CD4-positive, alpha-beta T cell (primary cell): ENCODE data around the gene GLP1R. TPM values are rescaled to one million over a fixed set of nuclear protein-coding genes. Genes with fewer than 3 reads are reported as not detected.

ENCODE experiments used
- ATAC-seq: fragments of 200-7000 bp; cut with Tn5 transposase; one replicate; pipeline ENCODE4 v1.10.0; 2022; ENCODE audit warnings: mild to moderate bottlenecking; ENCODE audit not compliant: poor library complexity
- CTCF ChIA-PET: fragments of 350-600 bp; sonication (Branson Sonifier 250); formaldehyde crosslinking; loops from one replicate; lab custom pipeline; 2021; ENCODE audit warnings: antibody characterized with exemption, inconsistent platforms; lab: Charles Lee
- POLR2A ChIA-PET: fragments of 350-600 bp; sonication (Branson Sonifier 250); formaldehyde crosslinking; loops from one replicate; lab custom pipeline; 2021; ENCODE audit warnings: antibody characterized with exemption, inconsistent platforms; lab: Charles Lee
- DNase-seq, 14 experiments: peaks; one replicate each; pipeline ENCODE4 v3.0.0-alpha.2; 2013 to 2020; ENCODE audit warnings: mixed read lengths in 2 of 14
- H3K27ac ChIP-seq, 2 donors: one replicate each; pipeline versions ENCODE4 v1.5.1 to v1.7.0; 2013; ENCODE audit warnings: low read length in 2 of 2, low read depth in 1 of 2, mild to moderate bottlenecking in 1 of 2
- H3K27me3 ChIP-seq, 2 experiments: 1 replicate in 1 of 2; 2 replicates in 1 of 2; pipeline versions ENCODE4 v1.6.1 to v1.7.0; 2013; ENCODE audit warnings: low read length in 2 of 2, control low read depth in 1 of 2, mild to moderate bottlenecking in 1 of 2, moderate library complexity in 1 of 2; ENCODE audit not compliant: insufficient read depth in 2 of 2, control insufficient read depth in 1 of 2
- H3K36me3 ChIP-seq: one replicate; pipeline ENCODE4 v1.6.1; 2013; ENCODE audit warnings: low read length, control low read depth; ENCODE audit not compliant: insufficient read depth
- H3K4me1 ChIP-seq: one replicate; pipeline ENCODE4 v1.6.1; 2013; ENCODE audit warnings: low read length, control low read depth; ENCODE audit not compliant: insufficient read depth
- H3K4me3 ChIP-seq: one replicate; pipeline ENCODE4 v1.5.1; 2013; ENCODE audit warnings: mild to moderate bottlenecking, low read length, moderate library complexity
- H3K9me3 ChIP-seq, 2 experiments: 1 replicate in 1 of 2; 2 replicates in 1 of 2; pipeline versions ENCODE4 v1.6.1 to v1.7.0; 2013; ENCODE audit warnings: low read length in 2 of 2, mild to moderate bottlenecking in 2 of 2, control low read depth in 1 of 2, moderate library complexity in 1 of 2; ENCODE audit not compliant: control insufficient read depth in 1 of 2, insufficient read depth in 1 of 2
- H3K27ac Mint-ChIP-seq: one replicate; pipeline ENCODE4 v1.8.0; 2020; ENCODE audit warnings: mixed read lengths
- H3K27me3 Mint-ChIP-seq: one replicate; pipeline ENCODE4 v1.8.0; 2021; ENCODE audit warnings: mixed read lengths
- H3K36me3 Mint-ChIP-seq: one replicate; pipeline ENCODE4 v1.8.0; 2021; ENCODE audit warnings: low read depth, mixed read lengths
- H3K4me1 Mint-ChIP-seq: one replicate; pipeline ENCODE4 v1.8.0; 2021; ENCODE audit warnings: low read depth, mixed read lengths
- H3K4me3 Mint-ChIP-seq: one replicate; pipeline ENCODE4 v1.8.0; 2020; ENCODE audit warnings: mild to moderate bottlenecking, mixed read lengths
- H3K9me3 Mint-ChIP-seq: one replicate; pipeline ENCODE4 v1.8.0; 2020; ENCODE audit warnings: mixed read lengths
- intact Hi-C, 2 experiments: fragments of 100-400 bp; cut with DNase I in 1 of 2; cut with micrococcal nuclease in 1 of 2; formaldehyde crosslinking; loops; one replicate each; pipeline versions ENCODE4 v1.15.1 to v1.9.0; 2023 to 2025; cut with DNase I, micrococcal nuclease
- total RNA-seq, 174 experiments: library from RNA in 2 of 174; stranded (reverse) in 2 of 174; gene quantifications; one replicate each; pipeline ENCODE4 v1.2.3 and lab custom pipeline; 2021 to 2026
- TF ChIP-seq, protein P1 (sequence below): fragments of 200-600 bp; IDR thresholded peaks from one replicate; pipeline ENCODE4 v1.8.0; 2022; ENCODE audit warnings: antibody characterized with exemption, mild to moderate bottlenecking

Gene GLP1R
- total RNA-seq, 2 experiments from 2014 or later = not detected

DNA sequence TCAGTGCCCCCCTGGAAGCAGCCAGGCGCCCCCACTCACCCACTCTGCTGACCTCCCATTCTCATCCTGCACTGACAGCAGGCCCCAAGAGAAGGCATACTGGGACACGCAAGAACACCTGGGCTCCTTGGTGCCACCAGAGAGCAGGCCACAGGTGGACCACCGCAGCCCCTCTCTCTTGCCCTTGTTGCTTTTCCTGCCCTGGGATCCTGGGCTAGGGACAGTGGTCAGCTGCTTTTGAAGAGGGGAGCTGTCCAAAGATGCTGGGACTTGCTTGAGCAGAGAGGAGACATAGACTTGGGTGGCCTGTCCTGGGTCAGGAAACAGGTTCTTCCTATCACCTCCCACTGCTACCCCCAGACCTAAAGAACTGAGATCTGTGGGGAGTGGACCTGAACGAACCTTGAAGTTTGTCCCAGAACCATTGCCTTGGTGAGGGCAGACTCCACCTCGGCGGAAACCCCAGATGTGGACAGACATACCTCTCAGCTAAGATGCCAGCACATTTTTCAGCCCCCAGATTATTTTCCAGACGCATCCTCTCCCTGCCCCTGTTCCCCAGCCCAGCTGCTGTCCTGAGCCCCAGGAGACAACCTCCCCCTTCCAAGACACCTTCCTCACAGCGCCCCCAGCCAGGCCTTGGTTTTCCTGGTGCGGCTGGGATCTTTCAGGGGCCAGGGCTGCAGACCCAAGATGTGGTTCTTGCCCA, 1.1 kb downstream of the GLP1R start:
- peaks cover 17% of the 10 kb centered on the region for H3K4me1 Mint-ChIP-seq
- H3K36me3 Mint-ChIP-seq = no peaks in the 10 kb centered on the region
- Histone ChIP-seq H3K27me3 (peaks cover 26 to 41% of the 10 kb centered on the region in 2 experiments), H3K4me3 (no peak overlapping the region), H3K27ac (no peak overlapping the region), H3K4me1 (peaks cover 12% of the 10 kb centered on the region), H3K9me3 (peaks cover 0 to 6% of the 10 kb centered on the region in 2 experiments), H3K36me3 (no peaks in the 10 kb centered on the region)
- ATAC-seq (no peak), DNase-seq (no peak)
- no peak overlapping the region for H3K4me3 Mint-ChIP-seq
- TF ChIP-seq, protein P1, sequence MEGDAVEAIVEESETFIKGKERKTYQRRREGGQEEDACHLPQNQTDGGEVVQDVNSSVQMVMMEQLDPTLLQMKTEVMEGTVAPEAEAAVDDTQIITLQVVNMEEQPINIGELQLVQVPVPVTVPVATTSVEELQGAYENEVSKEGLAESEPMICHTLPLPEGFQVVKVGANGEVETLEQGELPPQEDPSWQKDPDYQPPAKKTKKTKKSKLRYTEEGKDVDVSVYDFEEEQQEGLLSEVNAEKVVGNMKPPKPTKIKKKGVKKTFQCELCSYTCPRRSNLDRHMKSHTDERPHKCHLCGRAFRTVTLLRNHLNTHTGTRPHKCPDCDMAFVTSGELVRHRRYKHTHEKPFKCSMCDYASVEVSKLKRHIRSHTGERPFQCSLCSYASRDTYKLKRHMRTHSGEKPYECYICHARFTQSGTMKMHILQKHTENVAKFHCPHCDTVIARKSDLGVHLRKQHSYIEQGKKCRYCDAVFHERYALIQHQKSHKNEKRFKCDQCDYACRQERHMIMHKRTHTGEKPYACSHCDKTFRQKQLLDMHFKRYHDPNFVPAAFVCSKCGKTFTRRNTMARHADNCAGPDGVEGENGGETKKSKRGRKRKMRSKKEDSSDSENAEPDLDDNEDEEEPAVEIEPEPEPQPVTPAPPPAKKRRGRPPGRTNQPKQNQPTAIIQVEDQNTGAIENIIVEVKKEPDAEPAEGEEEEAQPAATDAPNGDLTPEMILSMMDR = no peak
- intact Hi-C loops = no loop called here
- H3K27me3 Mint-ChIP-seq = peaks cover 48% of the 10 kb centered on the region
- ChIA-PET POLR2A (no interaction called here), CTCF (no interaction called here)
- no peak overlapping the region for H3K27ac Mint-ChIP-seq
- no peaks in the 10 kb centered on the region for H3K9me3 Mint-ChIP-seq

DNA sequence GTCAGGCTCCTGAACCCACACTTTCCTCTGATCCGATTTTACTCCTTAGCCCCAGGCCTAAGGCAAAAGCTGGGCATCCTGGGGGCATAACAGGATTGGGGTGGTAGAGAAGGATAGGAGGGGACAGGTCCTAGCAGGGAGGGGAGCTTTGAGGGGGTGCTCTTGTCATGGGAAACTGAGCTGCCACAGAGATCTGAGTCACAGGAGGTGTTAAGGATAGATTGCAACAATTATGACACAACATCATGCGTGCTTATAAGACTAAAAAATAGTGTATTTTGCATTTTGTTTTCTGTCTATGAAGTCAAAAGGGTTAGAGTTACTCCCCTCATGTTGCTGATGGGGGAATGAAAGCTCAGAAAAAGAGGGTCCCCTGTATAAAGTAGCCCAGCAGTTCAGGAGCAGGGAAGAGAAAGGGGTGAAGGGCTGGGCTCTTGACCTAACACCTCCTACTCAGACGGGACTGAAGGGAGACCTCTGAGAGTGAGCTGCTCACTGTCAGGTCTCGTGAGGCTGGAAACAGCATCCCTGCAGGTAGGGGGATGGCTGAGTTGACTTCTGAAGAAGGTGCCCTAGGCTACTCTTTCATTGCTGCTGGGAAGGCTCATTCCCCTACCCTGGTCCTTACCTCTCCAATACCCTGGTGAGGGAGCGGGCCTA, 2.0 kb downstream of the GLP1R start:
- H3K27me3 ChIP-seq = peaks cover 26 to 41% of the 10 kb centered on the region in 2 experiments
- Mint-ChIP-seq H3K4me3 (no peak overlapping the region), H3K27me3 (peaks cover 48% of the 10 kb centered on the region), H3K4me1 (peaks cover 17% of the 10 kb centered on the region), H3K36me3 (no peaks in the 10 kb centered on the region), H3K27ac (no peak overlapping the region), H3K9me3 (no peaks in the 10 kb centered on the region)
- peaks cover 12% of the 10 kb centered on the region for H3K4me1 ChIP-seq
- no peak overlapping the region for H3K4me3 ChIP-seq
- DNase-seq (no peak), ATAC-seq (no peak)
- intact Hi-C loops = no loop called here
- TF ChIP-seq, protein P1 = no peak
- CTCF ChIA-PET = no interaction called here
- H3K36me3 ChIP-seq = no peaks in the 10 kb centered on the region
- H3K9me3 ChIP-seq = peaks cover 0 to 6% of the 10 kb centered on the region in 2 experiments
- H3K27ac ChIP-seq = no peak overlapping the region
- POLR2A ChIA-PET = no interaction called here

DNA sequence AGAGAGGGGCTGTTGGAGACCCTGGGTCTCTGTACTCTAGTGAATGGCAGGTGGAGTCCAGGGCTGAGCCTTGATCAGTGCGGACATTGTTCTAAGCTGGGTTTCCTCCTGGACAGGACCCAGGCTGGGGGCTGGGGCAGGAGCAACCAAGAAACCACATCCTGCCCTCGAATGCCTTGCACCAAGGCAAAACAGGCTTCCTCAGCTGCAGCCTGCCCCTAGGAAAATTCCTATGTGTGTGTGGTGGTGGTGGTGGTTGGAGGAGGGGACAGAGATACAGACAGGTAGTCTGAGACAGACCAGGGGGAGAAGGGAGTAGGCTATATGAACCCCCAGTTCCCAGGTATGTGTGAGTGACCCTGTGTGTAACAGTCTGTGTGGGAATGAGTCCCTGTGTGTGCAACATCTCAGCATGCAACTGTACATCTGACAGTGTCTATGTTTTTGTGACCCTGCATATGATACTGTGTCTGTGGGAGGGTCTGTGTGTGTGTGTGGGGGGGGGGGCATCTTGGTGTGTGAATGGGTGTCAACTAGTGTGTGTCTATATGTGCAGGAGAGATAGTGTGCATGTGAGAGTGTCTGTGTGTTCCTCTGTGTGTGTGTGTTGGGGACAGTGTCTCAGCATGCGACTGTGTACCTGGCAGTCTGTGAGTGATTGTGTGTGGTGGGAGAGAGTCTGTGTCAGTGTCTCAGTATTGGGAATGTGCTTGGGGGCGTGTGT, 3.0 kb downstream of the GLP1R start:
- CTCF ChIA-PET = no interaction called here
- Mint-ChIP-seq H3K9me3 (no peaks in the 10 kb centered on the region), H3K36me3 (no peaks in the 10 kb centered on the region), H3K27me3 (peaks cover 46% of the 10 kb centered on the region), H3K4me1 (peaks cover 17% of the 10 kb centered on the region), H3K4me3 (no peak overlapping the region), H3K27ac (no peak overlapping the region)
- Histone ChIP-seq H3K36me3 (no peaks in the 10 kb centered on the region), H3K9me3 (peaks cover 0 to 6% of the 10 kb centered on the region in 2 experiments), H3K4me3 (no peak overlapping the region), H3K27me3 (peaks cover 22 to 38% of the 10 kb centered on the region in 2 experiments), H3K4me1 (peaks cover 12% of the 10 kb centered on the region), H3K27ac (no peak overlapping the region)
- no peak for DNase-seq
- POLR2A ChIA-PET = no interaction called here
- ATAC-seq = no peak
- intact Hi-C loops = no loop called here
- TF ChIP-seq, protein P1 = no peak
